Measurements from ENCODE around the gene PJA1. TPM values are rescaled to one million over a fixed set of nuclear protein-coding genes. Genes with fewer than 3 reads are reported as not detected.

Gene PJA1
- total and polyA plus RNA-seq, 12 donors: 4.7 to 49.6 (median 23.4) TPM

DNA sequence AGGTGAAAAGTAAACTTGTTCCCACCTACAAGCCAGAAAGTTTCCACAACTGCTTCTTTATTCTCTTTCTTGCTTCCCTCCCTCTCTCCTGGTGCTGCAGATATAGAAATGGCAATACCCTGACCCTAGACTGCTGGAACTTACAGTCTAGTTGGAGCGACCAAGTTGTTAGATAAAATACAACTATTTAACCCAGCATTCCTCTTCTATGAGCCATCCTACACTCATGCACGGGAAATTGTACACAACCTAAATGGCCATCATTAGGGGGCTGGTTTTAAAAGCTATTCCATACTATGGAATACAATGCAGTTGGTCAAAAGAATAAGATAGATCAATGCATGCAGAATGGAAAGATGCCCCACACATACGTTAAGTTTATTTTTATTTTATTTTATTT is 41.1 kb downstream of the PJA1 start:
- 75 to 89% (median 82%) methylated on average over 3 of the region's 3 CpGs for WGBS, 4 donors
- Histone ChIP-seq H3K4me1 (replicated peaks in 1 of 2) (no peaks in the 10 kb centered on the region), H3K9me3 (replicated peaks in 1 of 3) (no peaks in the 10 kb centered on the region), H3K4me3 (no peak overlapping the region), H3K27ac (no peak overlapping the region), H3K36me3 (replicated peaks in 1 of 2) (no peaks in the 10 kb centered on the region), H3K27me3 (peaks cover 30% of the 10 kb centered on the region)
- intact Hi-C loops (cut with DNase I): no loop called here
- no peak for DNase-seq
- TF ChIP-seq, protein P1, sequence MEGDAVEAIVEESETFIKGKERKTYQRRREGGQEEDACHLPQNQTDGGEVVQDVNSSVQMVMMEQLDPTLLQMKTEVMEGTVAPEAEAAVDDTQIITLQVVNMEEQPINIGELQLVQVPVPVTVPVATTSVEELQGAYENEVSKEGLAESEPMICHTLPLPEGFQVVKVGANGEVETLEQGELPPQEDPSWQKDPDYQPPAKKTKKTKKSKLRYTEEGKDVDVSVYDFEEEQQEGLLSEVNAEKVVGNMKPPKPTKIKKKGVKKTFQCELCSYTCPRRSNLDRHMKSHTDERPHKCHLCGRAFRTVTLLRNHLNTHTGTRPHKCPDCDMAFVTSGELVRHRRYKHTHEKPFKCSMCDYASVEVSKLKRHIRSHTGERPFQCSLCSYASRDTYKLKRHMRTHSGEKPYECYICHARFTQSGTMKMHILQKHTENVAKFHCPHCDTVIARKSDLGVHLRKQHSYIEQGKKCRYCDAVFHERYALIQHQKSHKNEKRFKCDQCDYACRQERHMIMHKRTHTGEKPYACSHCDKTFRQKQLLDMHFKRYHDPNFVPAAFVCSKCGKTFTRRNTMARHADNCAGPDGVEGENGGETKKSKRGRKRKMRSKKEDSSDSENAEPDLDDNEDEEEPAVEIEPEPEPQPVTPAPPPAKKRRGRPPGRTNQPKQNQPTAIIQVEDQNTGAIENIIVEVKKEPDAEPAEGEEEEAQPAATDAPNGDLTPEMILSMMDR (IDR thresholded peaks at IDR 0.05): no peak
- TF ChIP-seq POLR2A (IDR thresholded peaks at IDR 0.05): no peak

DNA sequence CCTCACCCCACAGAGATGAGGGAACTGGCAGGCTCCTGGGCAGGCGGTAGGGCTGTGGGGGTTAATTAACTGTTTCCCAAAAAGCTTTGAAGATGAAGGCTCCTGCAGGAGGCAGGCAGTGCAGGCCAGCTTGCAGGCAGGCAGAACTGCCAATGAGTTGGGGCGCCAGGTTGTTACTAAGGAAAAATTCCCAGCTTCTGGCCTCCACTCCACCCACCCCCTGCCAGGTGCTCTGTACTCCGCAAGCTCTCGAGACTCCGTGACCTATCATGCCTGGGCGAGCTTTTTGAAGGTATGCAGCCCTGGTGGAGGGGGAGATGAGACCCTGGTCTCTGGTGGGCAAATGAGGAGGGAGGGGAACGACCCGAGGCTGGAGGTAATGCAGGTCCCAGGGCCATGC is 41.8 kb downstream of the PJA1 start:
- WGBS, 4 donors: 61 to 79% (median 77%) methylated on average over 3 to 8 of the region's 8 CpGs; no CpG with 5 or more reads in 1 of the 4 donors
- H3K9me3 ChIP-seq (replicated peaks in 1 of 3): no peaks in the 10 kb centered on the region
- TF ChIP-seq, protein P1 (IDR thresholded peaks at IDR 0.05): no peak
- no peak for TF ChIP-seq POLR2A (IDR thresholded peaks at IDR 0.05)
- DNase-seq: no peak
- no peak overlapping the region for H3K4me3 ChIP-seq
- H3K4me1 ChIP-seq (replicated peaks in 1 of 2): no peaks in the 10 kb centered on the region
- peaks cover 24% of the 10 kb centered on the region for H3K27me3 ChIP-seq
- H3K27ac ChIP-seq: no peak overlapping the region
- H3K36me3 ChIP-seq (replicated peaks in 1 of 2): no peaks in the 10 kb centered on the region
- intact Hi-C loops (cut with DNase I): no loop called here

DNA sequence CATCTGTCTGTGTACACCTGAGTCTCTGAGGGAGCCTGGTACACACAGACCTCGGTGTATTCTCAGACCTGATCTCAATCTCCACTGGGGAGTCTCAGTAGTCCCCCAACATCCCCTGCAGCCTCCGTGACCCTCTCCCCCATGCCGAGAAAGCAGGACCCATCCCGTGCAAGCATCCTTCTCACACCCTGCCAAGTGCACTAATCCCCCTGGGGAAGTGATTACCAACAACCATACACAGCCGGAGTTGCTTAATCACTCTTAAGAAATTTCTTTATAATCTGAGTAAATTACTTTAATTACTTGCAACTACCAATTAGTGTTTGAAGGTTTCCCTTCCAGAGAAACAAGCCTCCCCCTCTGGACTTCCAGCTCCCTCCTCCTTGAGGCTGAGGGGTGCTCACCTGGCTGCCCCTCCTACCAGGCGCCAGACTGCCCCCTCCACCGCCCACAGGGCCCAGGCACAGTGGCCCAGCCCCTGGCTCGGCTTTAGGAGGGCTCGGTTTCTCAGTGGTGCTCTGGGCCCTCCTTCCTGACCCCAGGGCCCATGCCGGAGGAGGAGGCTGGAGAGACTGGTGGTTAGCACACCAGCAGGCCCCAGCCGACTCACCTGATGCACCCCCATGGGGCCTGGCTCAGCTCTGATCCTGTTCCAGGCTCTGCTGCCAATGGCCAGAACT is 43.8 kb downstream of the PJA1 start:
- Histone ChIP-seq H3K27ac (no peak overlapping the region), H3K36me3 (replicated peaks in 1 of 2) (no peaks in the 10 kb centered on the region), H3K4me3 (no peak overlapping the region), H3K4me1 (replicated peaks in 1 of 2) (no peaks in the 10 kb centered on the region), H3K27me3 (peaks cover 20% of the 10 kb centered on the region), H3K9me3 (replicated peaks in 1 of 3) (no peaks in the 10 kb centered on the region)
- 72 to 86% (median 79%) methylated on average over 6 to 11 of the region's 11 CpGs for WGBS, 4 donors
- TF ChIP-seq POLR2A (IDR thresholded peaks at IDR 0.05): no peak
- TF ChIP-seq, protein P1 (IDR thresholded peaks at IDR 0.05): no peak
- no peak for DNase-seq
- intact Hi-C loops (cut with DNase I): no loop called here

DNA sequence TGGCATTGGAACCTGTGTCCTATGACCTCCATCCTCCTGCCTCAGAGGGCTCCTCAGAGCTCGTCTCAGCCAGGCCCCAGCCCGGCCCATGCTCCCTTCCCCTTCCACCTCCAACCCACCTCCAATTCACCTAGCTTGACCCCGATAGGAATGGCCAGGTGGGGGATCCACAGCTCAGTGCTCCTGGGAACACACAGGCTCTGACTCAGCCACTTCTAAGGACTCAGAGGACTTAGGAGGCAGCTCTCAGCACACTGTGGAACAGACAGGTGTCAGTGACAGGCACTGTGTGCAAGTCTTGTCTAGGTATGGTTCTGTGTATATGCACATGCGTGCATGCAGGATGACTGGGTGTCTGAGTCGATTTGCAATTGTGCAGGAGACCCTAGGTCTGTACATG is 44.8 kb downstream of the PJA1 start:
- 72 to 87% (median 85%) methylated on average over 1 to 5 of the region's 5 CpGs for WGBS, 4 donors
- intact Hi-C loops (cut with DNase I): no loop called here
- Histone ChIP-seq H3K27ac (no peak overlapping the region), H3K4me3 (no peak overlapping the region), H3K4me1 (replicated peaks in 1 of 2) (no peaks in the 10 kb centered on the region), H3K36me3 (replicated peaks in 1 of 2) (no peaks in the 10 kb centered on the region), H3K27me3 (peaks cover 20% of the 10 kb centered on the region), H3K9me3 (replicated peaks in 1 of 3) (no peaks in the 10 kb centered on the region)
- DNase-seq: no peak
- TF ChIP-seq POLR2A (IDR thresholded peaks at IDR 0.05): no peak
- TF ChIP-seq, protein P1 (IDR thresholded peaks at IDR 0.05): no peak
